Pericardium fibroblast (primary cell): ENCODE measurements around the gene NAP1L1. TPM values are rescaled to one million over a fixed set of nuclear protein-coding genes. Genes with fewer than 3 reads are reported as not detected.

ENCODE experiments used
- total RNA-seq: library from RNA; depleted of rRNA; stranded (reverse); fragments of >200 nt; gene quantifications from 2 replicates; pipeline ENCODE4 v1.2.3, GENCODE V29; 2015

Gene NAP1L1, protein sequence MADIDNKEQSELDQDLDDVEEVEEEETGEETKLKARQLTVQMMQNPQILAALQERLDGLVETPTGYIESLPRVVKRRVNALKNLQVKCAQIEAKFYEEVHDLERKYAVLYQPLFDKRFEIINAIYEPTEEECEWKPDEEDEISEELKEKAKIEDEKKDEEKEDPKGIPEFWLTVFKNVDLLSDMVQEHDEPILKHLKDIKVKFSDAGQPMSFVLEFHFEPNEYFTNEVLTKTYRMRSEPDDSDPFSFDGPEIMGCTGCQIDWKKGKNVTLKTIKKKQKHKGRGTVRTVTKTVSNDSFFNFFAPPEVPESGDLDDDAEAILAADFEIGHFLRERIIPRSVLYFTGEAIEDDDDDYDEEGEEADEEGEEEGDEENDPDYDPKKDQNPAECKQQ
- total RNA-seq, result 372 and 482 TPM in 2 replicates

DNA sequence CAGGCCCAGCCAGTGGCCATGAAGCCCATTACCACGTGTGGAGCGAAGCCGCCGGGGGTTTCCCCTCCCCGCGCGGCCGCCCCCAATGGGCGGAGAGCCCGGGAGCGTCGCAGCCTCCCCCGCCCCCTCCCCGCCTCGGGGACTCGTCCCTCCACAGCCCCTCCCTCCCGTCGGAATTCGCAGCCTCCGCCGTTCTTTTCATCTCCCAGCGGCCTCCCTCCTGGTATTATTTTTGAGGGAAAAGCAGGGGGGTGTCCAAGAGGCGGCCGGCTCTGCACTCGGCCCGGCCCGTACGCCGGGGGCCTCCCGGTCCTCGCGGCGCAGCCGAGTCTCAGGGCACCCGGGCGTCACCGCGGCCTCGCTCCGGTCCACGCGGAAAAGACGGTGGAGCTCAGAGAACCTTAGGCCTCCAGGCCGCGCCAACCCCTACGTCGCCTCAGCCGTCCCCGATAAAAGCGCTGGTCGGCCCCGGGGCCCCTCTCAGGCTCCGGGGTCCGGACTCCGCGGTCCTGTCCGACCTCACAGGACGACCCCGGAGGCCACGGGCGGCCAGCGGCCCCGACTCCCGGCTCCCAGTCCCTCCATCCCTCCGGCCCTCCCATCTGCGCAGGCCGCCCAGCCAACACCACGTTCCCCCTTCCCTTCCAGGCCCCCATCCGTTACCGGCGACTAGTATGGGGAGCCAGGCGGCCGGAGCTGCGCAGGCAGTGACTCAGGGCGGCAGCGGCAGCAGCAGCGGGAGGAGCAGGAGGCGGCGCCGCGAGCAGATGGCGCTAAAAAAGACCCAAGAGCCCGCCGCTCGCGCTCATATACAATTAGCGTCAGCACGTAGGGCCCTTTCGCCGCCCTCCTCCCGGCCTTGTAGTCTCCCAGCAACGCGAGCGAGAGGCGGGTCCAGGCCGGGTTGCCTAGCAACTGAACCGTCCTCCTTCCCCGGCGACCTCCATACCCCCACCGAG is at the start of gene NAP1L1:
TSS of gene NAP1L1 (minus strand) at position 782 of the 959 bp plus-strand sequence. CDS start 10,466 bp downstream, outside the sequence.

DNA sequence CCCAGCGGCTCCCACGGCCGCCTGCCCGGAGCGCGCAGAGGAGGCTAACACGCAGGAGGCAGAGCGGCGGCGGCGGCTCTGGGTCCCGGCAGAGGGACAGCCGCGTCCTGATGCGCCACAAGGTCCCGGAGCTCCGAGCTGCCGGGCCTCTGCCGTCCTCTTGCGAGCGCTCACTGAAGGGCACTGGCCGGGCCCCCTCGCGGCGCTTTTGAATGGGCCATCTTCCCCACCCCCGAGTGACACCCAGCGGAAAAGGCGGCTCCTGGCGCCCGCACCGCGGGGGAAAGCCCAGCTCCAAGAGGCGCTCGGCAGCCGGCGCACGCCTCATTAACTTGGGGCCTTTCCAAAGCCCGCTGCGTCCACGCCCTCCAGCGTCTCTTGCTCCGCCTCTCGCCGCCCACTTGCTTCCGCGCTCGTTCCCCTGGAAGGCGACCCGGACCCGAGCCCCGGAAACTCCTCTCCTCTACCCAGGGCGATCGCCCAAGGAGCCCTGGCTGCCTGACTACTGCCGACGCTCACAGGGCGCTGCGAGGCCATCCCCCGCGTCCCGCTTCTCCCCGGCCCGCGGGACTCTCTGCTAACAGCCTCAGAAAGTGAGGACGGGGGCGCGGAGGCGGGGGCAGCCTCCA is 53.0 kb downstream of the NAP1L1 start, which contains the start of gene PHLDA1:
TSS of gene PHLDA1 (minus strand) at position 363 of the 629 bp plus-strand sequence.

Other genes starting within 250 kb of the NAP1L1 start
- 19.5 and 23.3 TPM in 2 replicates for gene PHLDA1, start 52.9 kb downstream of the NAP1L1 start, total RNA-seq